HepG2 (cell line): Measurements from ENCODE around the gene RASA1.

Experiments used
- MYPOP ChIP-seq: sonication (generic); formaldehyde crosslinking; IDR thresholded peaks from 2 replicates; pipeline ENCODE4 v1.8.1; 2023; ENCODE audit warnings: mild to moderate bottlenecking, moderate library complexity, missing genetic modification reagents
- PAF1 ChIP-seq: IDR thresholded peaks from 2 replicates; pipeline ENCODE4 v1.6.1; 2016; ENCODE audit warnings: missing genetic modification reagents, missing compliant biosample characterization
- RFX5 ChIP-seq: IDR thresholded peaks from 2 replicates; pipeline ENCODE4 v1.6.1; 2011; ENCODE audit warnings: low read depth, low read length, improper control_type of control experiment
- ZNF639 ChIP-seq: conservative IDR thresholded peaks from 2 replicates; pipeline ENCODE4 v1.6.1; 2018; ENCODE audit warnings: missing genetic modification reagents

- TF ChIP-seq PAF1 (CRISPR knock-in tag) (no peak), RFX5 (no peak), ZNF639 (CRISPR knock-in tag) (no peak), MYPOP (CRISPR knock-in tag) (no peak)
Observed at GRCh38 chr5:87302061-87302460, 34.4 kb downstream of the RASA1 start.
